ENCODE data around the gene TMEM14A.
"Not testable (repeated sequence)": the region's sequence is repeated elsewhere in the genome, so short reads cannot be mapped to it uniquely, and the experiment has no call there.

Gene TMEM14A

GRCh38 chr6:52667572-52667971 is 3.3 kb upstream of the TMEM14A start:
- Histone ChIP-seq H2AFZ (ENCODE audit: low read length, unreplicated experiment) (no peak overlapping the region), H3K4me3 (ENCODE audit: low read depth, low read length) (peak overlapping the region; percentile 98), H3K27ac (ENCODE audit: low read depth, low read length) (no peak overlapping the region), H3K36me3 (ENCODE audit: insufficient read depth, low read length) (peaks cover 18% of the 10 kb centered on the region; the same call in 1 of the 2 replicates), H3K79me2 (ENCODE audit: control insufficient read depth, insufficient read depth, low read length, unreplicated experiment) (peaks cover 35% of the 10 kb centered on the region), H3K4me1 (ENCODE audit: control insufficient read depth, insufficient read depth, low read length, unreplicated experiment) (peaks cover 39% of the 10 kb centered on the region), H3K27me3 (ENCODE audit: insufficient read depth, low read length) (no peaks in the 10 kb centered on the region)

- H3K36me3 ChIP-seq (ENCODE audit: insufficient read depth, low read length) = peaks cover 15% of the 10 kb centered on the region; the same call in 1 of the 2 replicates
- peak overlapping the region; percentile 88 for H3K4me3 ChIP-seq (ENCODE audit: low read depth, low read length)
- H3K79me2 ChIP-seq (ENCODE audit: control insufficient read depth, insufficient read depth, low read length, unreplicated experiment) = peaks cover 11% of the 10 kb centered on the region
- no peaks in the 10 kb centered on the region for H3K27me3 ChIP-seq (ENCODE audit: insufficient read depth, low read length)
- H2AFZ ChIP-seq (ENCODE audit: low read length, unreplicated experiment) = peak overlapping the region; percentile 88
- H3K27ac ChIP-seq (ENCODE audit: low read depth, low read length) = no peak overlapping the region
- H3K4me1 ChIP-seq (ENCODE audit: control insufficient read depth, insufficient read depth, low read length, unreplicated experiment) = peaks cover 27% of the 10 kb centered on the region
These were observed 763 bp downstream of the TMEM14A start for GRCh38 chr6:52671676-52672075.

GRCh38 chr6:52672412-52673025 is 1.6 kb downstream of the TMEM14A start:
- Histone ChIP-seq H3K36me3 (ENCODE audit: insufficient read depth, low read length) (peaks cover 7% of the 10 kb centered on the region; the same call in 1 of the 2 replicates), H3K79me2 (ENCODE audit: control insufficient read depth, insufficient read depth, low read length, unreplicated experiment) (peaks cover 4% of the 10 kb centered on the region), H3K27ac (ENCODE audit: low read depth, low read length) (no peak overlapping the region), H3K27me3 (ENCODE audit: insufficient read depth, low read length) (no peaks in the 10 kb centered on the region), H2AFZ (ENCODE audit: low read length, unreplicated experiment) (no peak overlapping the region), H3K4me3 (ENCODE audit: low read depth, low read length) (no peak overlapping the region), H3K4me1 (ENCODE audit: control insufficient read depth, insufficient read depth, low read length, unreplicated experiment) (peaks cover 18% of the 10 kb centered on the region)

GRCh38 chr6:52674666-52675065 is 3.8 kb downstream of the TMEM14A start:
- no peaks in the 10 kb centered on the region for H3K27me3 ChIP-seq (ENCODE audit: insufficient read depth, low read length)
- no peak overlapping the region for H3K4me3 ChIP-seq (ENCODE audit: low read depth, low read length)
- peaks cover 9% of the 10 kb centered on the region for H3K4me1 ChIP-seq (ENCODE audit: control insufficient read depth, insufficient read depth, low read length, unreplicated experiment)
- H3K36me3 ChIP-seq (ENCODE audit: insufficient read depth, low read length) = no peaks in the 10 kb centered on the region
- no peaks in the 10 kb centered on the region for H3K79me2 ChIP-seq (ENCODE audit: control insufficient read depth, insufficient read depth, low read length, unreplicated experiment)
- H2AFZ ChIP-seq (ENCODE audit: low read length, unreplicated experiment) = no peak overlapping the region
- no peak overlapping the region for H3K27ac ChIP-seq (ENCODE audit: low read depth, low read length)

- Histone ChIP-seq H3K4me1 (ENCODE audit: control insufficient read depth, insufficient read depth, low read length, unreplicated experiment) (peaks cover 9% of the 10 kb centered on the region), H2AFZ (ENCODE audit: low read length, unreplicated experiment) (no peak overlapping the region), H3K27ac (ENCODE audit: low read depth, low read length) (no peak overlapping the region), H3K36me3 (ENCODE audit: insufficient read depth, low read length) (no peaks in the 10 kb centered on the region), H3K79me2 (ENCODE audit: control insufficient read depth, insufficient read depth, low read length, unreplicated experiment) (no peaks in the 10 kb centered on the region), H3K4me3 (ENCODE audit: low read depth, low read length) (no peak overlapping the region), H3K27me3 (ENCODE audit: insufficient read depth, low read length) (no peaks in the 10 kb centered on the region)
These were observed 4.5 kb downstream of the TMEM14A start for GRCh38 chr6:52675372-52675771.

- H3K79me2 ChIP-seq (ENCODE audit: control insufficient read depth, insufficient read depth, low read length, unreplicated experiment); H3K36me3 ChIP-seq (ENCODE audit: insufficient read depth, low read length); H3K27me3 ChIP-seq (ENCODE audit: insufficient read depth, low read length); H3K27ac ChIP-seq (ENCODE audit: low read depth, low read length); H3K4me1 ChIP-seq (ENCODE audit: control insufficient read depth, insufficient read depth, low read length, unreplicated experiment); H3K4me3 ChIP-seq (ENCODE audit: low read depth, low read length); H2AFZ ChIP-seq (ENCODE audit: low read length, unreplicated experiment): not testable (repeated sequence)
These were observed 5.7 kb downstream of the TMEM14A start for GRCh38 chr6:52676631-52677030.

GRCh38 chr6:52681416-52681815 is 10.5 kb downstream of the TMEM14A start:
- Histone ChIP-seq H3K27me3 (ENCODE audit: insufficient read depth, low read length) (no peaks in the 10 kb centered on the region), H2AFZ (ENCODE audit: low read length, unreplicated experiment) (no peak overlapping the region), H3K27ac (ENCODE audit: low read depth, low read length) (no peak overlapping the region), H3K4me1 (ENCODE audit: control insufficient read depth, insufficient read depth, low read length, unreplicated experiment) (no peaks in the 10 kb centered on the region), H3K36me3 (ENCODE audit: insufficient read depth, low read length) (peaks cover 4% of the 10 kb centered on the region; the same call in 1 of the 2 replicates), H3K79me2 (ENCODE audit: control insufficient read depth, insufficient read depth, low read length, unreplicated experiment) (no peaks in the 10 kb centered on the region), H3K4me3 (ENCODE audit: low read depth, low read length) (no peak overlapping the region)

GRCh38 chr6:52686878-52687699 is 16.2 kb downstream of the TMEM14A start:
- no peaks in the 10 kb centered on the region for H3K4me1 ChIP-seq (ENCODE audit: control insufficient read depth, insufficient read depth, low read length, unreplicated experiment)
- no peaks in the 10 kb centered on the region for H3K79me2 ChIP-seq (ENCODE audit: control insufficient read depth, insufficient read depth, low read length, unreplicated experiment)
- H3K27ac ChIP-seq (ENCODE audit: low read depth, low read length) = no peak overlapping the region
- no peak overlapping the region for H3K4me3 ChIP-seq (ENCODE audit: low read depth, low read length)
- H2AFZ ChIP-seq (ENCODE audit: low read length, unreplicated experiment) = no peak overlapping the region
- no peaks in the 10 kb centered on the region for H3K27me3 ChIP-seq (ENCODE audit: insufficient read depth, low read length)
- H3K36me3 ChIP-seq (ENCODE audit: insufficient read depth, low read length) = peaks cover 2% of the 10 kb centered on the region; the same call in 1 of the 2 replicates

GRCh38 chr6:52689857-52690256 is 18.9 kb downstream of the TMEM14A start:
- Histone ChIP-seq H3K27me3 (ENCODE audit: insufficient read depth, low read length) (no peaks in the 10 kb centered on the region), H3K36me3 (ENCODE audit: insufficient read depth, low read length) (no peaks in the 10 kb centered on the region), H3K79me2 (ENCODE audit: control insufficient read depth, insufficient read depth, low read length, unreplicated experiment) (no peaks in the 10 kb centered on the region), H3K4me3 (ENCODE audit: low read depth, low read length) (no peak overlapping the region), H2AFZ (ENCODE audit: low read length, unreplicated experiment) (no peak overlapping the region), H3K4me1 (ENCODE audit: control insufficient read depth, insufficient read depth, low read length, unreplicated experiment) (no peaks in the 10 kb centered on the region), H3K27ac (ENCODE audit: low read depth, low read length) (no peak overlapping the region)

GRCh38 chr6:52691718-52692117 is 20.8 kb downstream of the TMEM14A start:
- Histone ChIP-seq H3K27ac (ENCODE audit: low read depth, low read length) (no peak overlapping the region), H3K79me2 (ENCODE audit: control insufficient read depth, insufficient read depth, low read length, unreplicated experiment) (no peaks in the 10 kb centered on the region), H3K27me3 (ENCODE audit: insufficient read depth, low read length) (no peaks in the 10 kb centered on the region), H3K4me1 (ENCODE audit: control insufficient read depth, insufficient read depth, low read length, unreplicated experiment) (no peaks in the 10 kb centered on the region), H3K36me3 (ENCODE audit: insufficient read depth, low read length) (no peaks in the 10 kb centered on the region), H3K4me3 (ENCODE audit: low read depth, low read length) (no peak overlapping the region), H2AFZ (ENCODE audit: low read length, unreplicated experiment) (no peak overlapping the region)

GRCh38 chr6:52693773-52694172 is 22.9 kb downstream of the TMEM14A start:
- Histone ChIP-seq H3K4me3 (ENCODE audit: low read depth, low read length) (no peak overlapping the region), H3K27me3 (ENCODE audit: insufficient read depth, low read length) (no peaks in the 10 kb centered on the region), H3K36me3 (ENCODE audit: insufficient read depth, low read length) (no peaks in the 10 kb centered on the region), H3K79me2 (ENCODE audit: control insufficient read depth, insufficient read depth, low read length, unreplicated experiment) (no peaks in the 10 kb centered on the region), H3K27ac (ENCODE audit: low read depth, low read length) (no peak overlapping the region), H3K4me1 (ENCODE audit: control insufficient read depth, insufficient read depth, low read length, unreplicated experiment) (no peaks in the 10 kb centered on the region), H2AFZ (ENCODE audit: low read length, unreplicated experiment) (no peak overlapping the region)

Data from ACC112 (cell line).